Bronchial epithelial cell (primary cell): ENCODE results near the gene ZNRD2. TPM values are rescaled to one million over a fixed set of nuclear protein-coding genes. Genes with fewer than 3 reads are reported as not detected.
A peak's percentile ranks its signal among the peaks of the same experiment; 100 is the strongest.

Experiments used
- DNase-seq: peaks from one replicate; pipeline ENCODE4 v3.0.0-alpha.2; 2010; ENCODE audit warnings: low read depth
- FAIRE-seq: peaks from 2 replicates; lab custom pipeline; 2011; peaks lifted over from hg19 to GRCh38; lab: Jason Lieb, UNC
- H3K27me3 ChIP-seq: 2 replicates; pipeline ENCODE4 v1.5.1; 2011; ENCODE audit warnings: low read length; ENCODE audit not compliant: control insufficient read depth, insufficient read depth
- H3K36me3 ChIP-seq: 2 replicates; pipeline ENCODE4 v1.5.1; 2011; ENCODE audit warnings: low read length; ENCODE audit not compliant: control insufficient read depth, insufficient read depth
- H3K4me3 ChIP-seq: 2 replicates; pipeline ENCODE4 v1.5.1; 2011; ENCODE audit warnings: mild to moderate bottlenecking, low read depth, low read length, control low read depth
- total RNA-seq: library from RNA; depleted of rRNA; stranded (reverse); fragments of >200 nt; gene quantifications from 2 replicates; pipeline ENCODE4 v1.2.1, GENCODE V29; 2014
- TF ChIP-seq, protein P1 (sequence below): IDR thresholded peaks from 2 replicates; pipeline ENCODE4 v1.5.1; 2011; ENCODE audit warnings: mild to moderate bottlenecking, moderate library complexity, low read length, control low read depth, inconsistent platforms; ENCODE audit not compliant: insufficient read depth, severe bottlenecking

Gene ZNRD2
- total RNA-seq, 1 donor from 2014 or later = 43.4 TPM

DNA sequence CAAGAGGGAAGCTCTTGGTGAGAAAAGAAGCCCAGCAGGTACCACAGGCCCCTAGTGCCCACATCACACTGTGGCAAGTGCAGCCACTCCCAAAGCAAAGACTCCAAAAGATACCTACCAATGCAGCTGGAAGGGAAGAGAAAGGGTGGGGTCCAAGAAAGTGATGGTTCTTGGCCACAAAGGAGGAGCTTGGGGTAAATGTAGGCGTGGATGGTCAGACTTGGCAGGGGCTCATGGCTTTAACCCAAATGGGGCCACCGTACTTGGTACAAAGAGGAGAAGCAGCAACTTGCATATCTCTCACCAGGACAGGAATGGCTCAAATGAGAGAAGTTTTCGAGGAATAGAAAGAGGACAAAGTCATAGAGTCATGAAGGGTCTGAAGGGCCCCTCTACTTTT is 39.0 kb downstream of the ZNRD2 start:
- DNase-seq (no peak), FAIRE-seq (no peak)
- peaks cover 26% of the 10 kb centered on the region for H3K36me3 ChIP-seq
- TF ChIP-seq, protein P1, sequence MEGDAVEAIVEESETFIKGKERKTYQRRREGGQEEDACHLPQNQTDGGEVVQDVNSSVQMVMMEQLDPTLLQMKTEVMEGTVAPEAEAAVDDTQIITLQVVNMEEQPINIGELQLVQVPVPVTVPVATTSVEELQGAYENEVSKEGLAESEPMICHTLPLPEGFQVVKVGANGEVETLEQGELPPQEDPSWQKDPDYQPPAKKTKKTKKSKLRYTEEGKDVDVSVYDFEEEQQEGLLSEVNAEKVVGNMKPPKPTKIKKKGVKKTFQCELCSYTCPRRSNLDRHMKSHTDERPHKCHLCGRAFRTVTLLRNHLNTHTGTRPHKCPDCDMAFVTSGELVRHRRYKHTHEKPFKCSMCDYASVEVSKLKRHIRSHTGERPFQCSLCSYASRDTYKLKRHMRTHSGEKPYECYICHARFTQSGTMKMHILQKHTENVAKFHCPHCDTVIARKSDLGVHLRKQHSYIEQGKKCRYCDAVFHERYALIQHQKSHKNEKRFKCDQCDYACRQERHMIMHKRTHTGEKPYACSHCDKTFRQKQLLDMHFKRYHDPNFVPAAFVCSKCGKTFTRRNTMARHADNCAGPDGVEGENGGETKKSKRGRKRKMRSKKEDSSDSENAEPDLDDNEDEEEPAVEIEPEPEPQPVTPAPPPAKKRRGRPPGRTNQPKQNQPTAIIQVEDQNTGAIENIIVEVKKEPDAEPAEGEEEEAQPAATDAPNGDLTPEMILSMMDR = no peak
- H3K27me3 ChIP-seq = no peaks in the 10 kb centered on the region
- no peak overlapping the region for H3K4me3 ChIP-seq

DNA sequence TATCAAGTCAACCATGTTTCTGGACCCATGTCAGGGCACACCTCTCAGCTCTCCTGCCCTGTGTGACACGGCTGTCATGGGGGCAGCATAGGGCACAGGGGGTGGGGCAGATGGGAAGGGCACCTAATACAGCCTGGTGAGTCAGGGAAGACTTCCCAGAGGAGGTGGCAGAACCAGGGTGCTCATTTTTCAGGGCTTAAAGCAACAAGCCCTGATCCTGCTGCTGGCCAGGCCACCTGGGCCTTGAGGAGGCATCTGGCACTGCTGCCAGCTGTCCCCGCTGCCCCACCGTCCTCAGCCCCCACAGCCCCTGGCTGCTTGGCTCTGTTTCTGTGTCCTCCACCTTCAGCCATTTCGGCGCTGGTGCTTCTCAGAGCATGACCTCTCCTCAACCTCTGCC is 39.4 kb downstream of the ZNRD2 start:
- FAIRE-seq = peak; percentile 50
- Histone ChIP-seq H3K36me3 (peaks cover 22% of the 10 kb centered on the region), H3K27me3 (no peaks in the 10 kb centered on the region), H3K4me3 (no peak overlapping the region)
- TF ChIP-seq, protein P1 = no peak
- no peak for DNase-seq

DNA sequence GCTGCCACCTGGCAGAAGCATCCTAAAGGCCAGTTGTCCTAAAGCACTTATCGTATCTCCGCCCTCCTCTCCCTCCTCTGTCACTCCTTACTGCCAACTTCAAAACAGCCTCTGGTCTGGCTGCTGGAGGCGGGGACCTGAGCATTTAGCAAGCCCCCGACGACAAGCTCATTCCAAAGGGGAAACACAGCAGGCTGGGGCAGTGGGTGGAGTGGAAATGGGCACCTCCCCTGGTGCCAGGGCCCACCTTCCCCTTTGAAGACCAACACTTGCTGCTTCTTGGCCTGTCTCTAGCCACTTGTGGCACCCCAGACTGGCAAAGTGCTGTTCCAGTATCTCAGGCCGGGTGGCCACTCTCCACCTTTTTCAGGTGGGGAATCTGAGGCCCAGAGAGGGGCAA is 40.1 kb downstream of the ZNRD2 start:
- TF ChIP-seq, protein P1 = no peak
- peak; percentile 7 for FAIRE-seq
- H3K27me3 ChIP-seq = no peaks in the 10 kb centered on the region
- no peak for DNase-seq
- H3K4me3 ChIP-seq = no peak overlapping the region
- peaks cover 16% of the 10 kb centered on the region for H3K36me3 ChIP-seq

DNA sequence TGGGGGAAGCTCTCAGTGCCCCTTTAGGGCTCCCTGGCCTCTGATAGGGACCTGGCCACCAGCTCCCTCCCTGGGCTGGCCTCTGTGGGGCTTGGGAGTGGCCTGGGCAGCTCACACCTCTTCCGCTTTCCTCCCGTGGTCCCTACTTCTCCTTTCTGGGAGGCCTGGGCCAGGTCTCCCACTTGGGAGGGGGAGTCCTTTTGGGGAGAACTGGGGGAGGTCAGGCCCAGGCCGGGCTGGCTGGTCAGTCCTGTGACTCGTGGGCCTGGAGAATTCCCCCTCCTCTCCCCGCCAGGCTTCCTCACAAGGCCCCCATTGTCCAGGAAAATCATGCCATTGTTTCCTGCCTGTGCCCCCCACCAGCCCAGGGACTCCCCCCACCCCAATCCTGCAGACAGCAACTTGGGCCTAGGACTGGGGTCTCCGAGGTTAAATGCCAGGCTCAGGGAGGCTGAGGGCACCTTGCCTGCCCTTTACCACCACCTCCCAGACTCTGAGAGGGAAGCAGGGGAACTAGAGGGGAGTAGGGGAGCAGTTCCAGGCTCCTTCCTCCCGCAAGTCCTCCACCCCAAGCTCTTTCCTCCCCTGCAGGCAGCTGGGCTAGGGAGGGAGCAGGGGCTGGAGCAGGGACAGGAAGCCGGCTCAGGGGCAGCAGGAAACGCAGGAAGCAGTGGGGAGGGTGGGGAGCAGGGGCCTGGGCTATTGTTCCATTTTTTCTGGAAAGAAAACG is 40.9 kb downstream of the ZNRD2 start:
- DNase-seq = no peak
- no peaks in the 10 kb centered on the region for H3K27me3 ChIP-seq
- H3K36me3 ChIP-seq = peaks cover 10% of the 10 kb centered on the region
- no peak overlapping the region for H3K4me3 ChIP-seq
- TF ChIP-seq, protein P1 = no peak
- no peak for FAIRE-seq

DNA sequence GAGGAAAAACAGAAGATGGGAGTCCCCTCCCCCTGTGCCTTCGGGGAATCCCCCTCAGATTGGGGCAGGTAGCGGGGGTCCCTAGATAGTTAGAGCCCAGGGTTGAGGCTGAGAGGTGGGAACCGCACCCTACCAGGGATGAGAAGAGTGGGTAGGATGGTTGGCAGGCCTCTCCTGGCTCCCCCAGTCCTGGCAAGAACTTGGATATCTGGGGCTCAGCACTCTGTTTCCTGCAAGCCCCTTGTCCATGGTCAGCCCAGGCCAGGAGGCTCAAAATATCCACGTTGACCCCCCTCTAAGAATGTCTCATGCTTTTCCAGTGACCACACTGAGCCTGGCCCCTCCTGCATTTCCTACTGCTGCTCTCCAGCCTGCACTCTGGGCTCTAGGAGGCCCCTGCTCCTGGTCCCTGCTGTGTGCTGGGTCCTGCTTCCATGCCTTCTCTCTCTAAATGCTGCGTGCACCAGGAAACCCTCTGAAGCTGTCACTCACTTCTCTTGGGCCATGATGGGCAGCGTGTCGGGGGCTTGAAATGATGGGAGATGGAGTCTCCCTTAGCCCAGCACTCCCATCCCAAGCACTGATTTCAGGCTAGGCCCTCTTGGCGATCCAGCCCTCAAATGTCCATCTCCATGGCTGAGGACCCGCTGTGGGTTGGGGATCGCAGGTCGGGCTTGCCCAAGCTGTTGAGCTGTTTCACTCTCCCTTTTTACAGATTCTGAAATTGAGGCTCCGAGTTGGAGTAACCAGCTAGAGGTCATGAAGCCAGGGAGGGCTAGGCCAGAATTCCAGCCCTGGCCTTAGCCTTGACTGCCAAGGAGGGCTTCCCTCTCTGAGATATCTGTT is 41.7 kb downstream of the ZNRD2 start:
- TF ChIP-seq, protein P1 = no peak
- Histone ChIP-seq H3K4me3 (no peak overlapping the region), H3K27me3 (no peaks in the 10 kb centered on the region), H3K36me3 (peaks cover 10% of the 10 kb centered on the region)
- DNase-seq = no peak
- FAIRE-seq = no peak
